DOHH2 (cell line): ENCODE measurements around the gene SLC6A12.
"Not testable (repeated sequence)": the region's sequence is repeated elsewhere in the genome, so short reads cannot be mapped to it uniquely, and the experiment has no call there.

Experiments
- H3F3A ChIP-seq: fragments of 200-600 bp; sonication (generic), shearing (Covaris generic); 2 replicates; pipeline ENCODE4 v1.6.0; 2016; ENCODE audit warnings: antibody characterized with exemption, mild to moderate bottlenecking; ENCODE audit not compliant: control insufficient read depth, insufficient read depth
- H3K27ac ChIP-seq: fragments of 200-600 bp; sonication (generic); 2 replicates; pipeline ENCODE4 v1.5.1; 2014; ENCODE audit warnings: low read depth, mild to moderate bottlenecking, low read length, moderate library complexity
- H3K27me3 ChIP-seq: fragments of 200-600 bp; sonication (generic); 2 replicates; pipeline ENCODE4 v1.6.1; 2014; ENCODE audit warnings: mild to moderate bottlenecking, low read length, mixed read lengths; ENCODE audit not compliant: control insufficient read depth
- H3K36me3 ChIP-seq: fragments of 200-600 bp; sonication (generic); 2 replicates; pipeline ENCODE4 v1.6.1; 2014; ENCODE audit warnings: mild to moderate bottlenecking, low read length, moderate library complexity, mixed read lengths; ENCODE audit not compliant: control insufficient read depth
- H3K4me1 ChIP-seq: fragments of 200-600 bp; sonication (generic); 2 replicates; pipeline ENCODE4 v1.6.1; 2014; ENCODE audit warnings: mild to moderate bottlenecking, low read length, mixed read lengths; ENCODE audit not compliant: control insufficient read depth
- H3K4me2 ChIP-seq: fragments of 200-600 bp; sonication (generic); 2 replicates; pipeline ENCODE4 v1.6.0; 2014; ENCODE audit warnings: mild to moderate bottlenecking, low read length, moderate library complexity
- H3K4me3 ChIP-seq: fragments of 200-600 bp; sonication (generic); 2 replicates; pipeline ENCODE4 v1.5.1; 2014; ENCODE audit warnings: mild to moderate bottlenecking, low read length, mixed read lengths
- H3K79me2 ChIP-seq: fragments of 200-600 bp; sonication (generic); 2 replicates; pipeline ENCODE4 v1.6.1; 2014; ENCODE audit warnings: mild to moderate bottlenecking, low read length, mixed read lengths; ENCODE audit not compliant: control insufficient read depth
- H3K9me2 ChIP-seq: fragments of 200-600 bp; sonication (generic); replicated peaks from 2 replicates; pipeline ENCODE4 v1.6.1; 2014; ENCODE audit warnings: mild to moderate bottlenecking, low read length, mixed read lengths; ENCODE audit not compliant: control insufficient read depth
- H3K9me3 ChIP-seq: fragments of 200-600 bp; sonication (generic); 2 replicates; pipeline ENCODE4 v1.6.1; 2014; ENCODE audit warnings: antibody characterized with exemption, low read length, mixed read lengths; ENCODE audit not compliant: control insufficient read depth, insufficient read depth
- H4K20me1 ChIP-seq: fragments of 200-600 bp; sonication (generic); 2 replicates; pipeline ENCODE4 v1.6.0; 2014; ENCODE audit warnings: low read depth, mild to moderate bottlenecking, antibody characterized with exemption, low read length, moderate library complexity; ENCODE audit not compliant: control insufficient read depth, insufficient read depth
- EZH2phosphoT487 ChIP-seq: fragments of 200-600 bp; sonication (generic); IDR thresholded peaks from 2 replicates; pipeline ENCODE4 v1.6.1; 2017; ENCODE audit warnings: borderline replicate concordance, mild to moderate bottlenecking, antibody characterized with exemption, low read length, moderate library complexity, mixed read lengths
- TF ChIP-seq, protein P1 (sequence below): fragments of 200-600 bp; sonication (generic); IDR thresholded peaks from one replicate; pipeline ENCODE4 v1.5.1; 2014; ENCODE audit warnings: antibody characterized with exemption, mild to moderate bottlenecking, low read depth, low read length; ENCODE audit not compliant: poor library complexity, severe bottlenecking

SLC6A12 gene

DNA sequence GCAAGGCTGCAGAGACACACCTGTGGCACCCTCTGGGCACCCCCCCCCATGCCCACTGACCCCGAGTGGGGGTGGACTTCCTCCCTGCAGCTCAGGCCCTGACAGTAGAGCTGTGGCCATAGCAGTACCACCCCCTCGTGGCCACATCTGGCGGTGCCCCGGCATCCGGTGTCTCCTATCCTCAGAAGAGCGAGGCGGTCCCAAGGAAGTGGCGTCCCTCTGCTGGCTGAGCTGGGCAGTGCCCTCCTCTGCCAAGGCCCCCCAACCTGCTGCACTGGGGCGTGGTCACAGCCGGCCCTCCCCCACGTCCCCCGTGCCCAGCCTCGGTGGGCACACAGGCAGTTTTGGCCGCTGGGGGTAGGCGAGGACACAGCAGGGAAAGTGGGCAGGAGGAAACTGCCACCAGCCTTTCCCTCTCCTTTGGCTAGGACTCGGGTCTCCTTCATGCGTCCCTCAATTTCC is 6.0 kb upstream of the SLC6A12 start:
- TF ChIP-seq, protein P1, sequence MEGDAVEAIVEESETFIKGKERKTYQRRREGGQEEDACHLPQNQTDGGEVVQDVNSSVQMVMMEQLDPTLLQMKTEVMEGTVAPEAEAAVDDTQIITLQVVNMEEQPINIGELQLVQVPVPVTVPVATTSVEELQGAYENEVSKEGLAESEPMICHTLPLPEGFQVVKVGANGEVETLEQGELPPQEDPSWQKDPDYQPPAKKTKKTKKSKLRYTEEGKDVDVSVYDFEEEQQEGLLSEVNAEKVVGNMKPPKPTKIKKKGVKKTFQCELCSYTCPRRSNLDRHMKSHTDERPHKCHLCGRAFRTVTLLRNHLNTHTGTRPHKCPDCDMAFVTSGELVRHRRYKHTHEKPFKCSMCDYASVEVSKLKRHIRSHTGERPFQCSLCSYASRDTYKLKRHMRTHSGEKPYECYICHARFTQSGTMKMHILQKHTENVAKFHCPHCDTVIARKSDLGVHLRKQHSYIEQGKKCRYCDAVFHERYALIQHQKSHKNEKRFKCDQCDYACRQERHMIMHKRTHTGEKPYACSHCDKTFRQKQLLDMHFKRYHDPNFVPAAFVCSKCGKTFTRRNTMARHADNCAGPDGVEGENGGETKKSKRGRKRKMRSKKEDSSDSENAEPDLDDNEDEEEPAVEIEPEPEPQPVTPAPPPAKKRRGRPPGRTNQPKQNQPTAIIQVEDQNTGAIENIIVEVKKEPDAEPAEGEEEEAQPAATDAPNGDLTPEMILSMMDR: peak; percentile 98
- no peak for TF ChIP-seq EZH2phosphoT487
- Histone ChIP-seq H3K27ac (no peak overlapping the region), H3K27me3 (peaks cover 14% of the 10 kb centered on the region), H3F3A (no peaks in the 10 kb centered on the region), H3K4me1 (peaks cover 7% of the 10 kb centered on the region), H3K4me3 (no peak overlapping the region), H3K9me2 (no peaks in the 10 kb centered on the region), H3K36me3 (no peaks in the 10 kb centered on the region), H3K4me2 (0 out of 2 replicates have a peak overlapping the region, but pooled peaks have one; percentile 10), H3K79me2 (no peaks in the 10 kb centered on the region), H3K9me3 (no peaks in the 10 kb centered on the region), H4K20me1 (no peaks in the 10 kb centered on the region; the same call in 1 of the 2 replicates)

DNA sequence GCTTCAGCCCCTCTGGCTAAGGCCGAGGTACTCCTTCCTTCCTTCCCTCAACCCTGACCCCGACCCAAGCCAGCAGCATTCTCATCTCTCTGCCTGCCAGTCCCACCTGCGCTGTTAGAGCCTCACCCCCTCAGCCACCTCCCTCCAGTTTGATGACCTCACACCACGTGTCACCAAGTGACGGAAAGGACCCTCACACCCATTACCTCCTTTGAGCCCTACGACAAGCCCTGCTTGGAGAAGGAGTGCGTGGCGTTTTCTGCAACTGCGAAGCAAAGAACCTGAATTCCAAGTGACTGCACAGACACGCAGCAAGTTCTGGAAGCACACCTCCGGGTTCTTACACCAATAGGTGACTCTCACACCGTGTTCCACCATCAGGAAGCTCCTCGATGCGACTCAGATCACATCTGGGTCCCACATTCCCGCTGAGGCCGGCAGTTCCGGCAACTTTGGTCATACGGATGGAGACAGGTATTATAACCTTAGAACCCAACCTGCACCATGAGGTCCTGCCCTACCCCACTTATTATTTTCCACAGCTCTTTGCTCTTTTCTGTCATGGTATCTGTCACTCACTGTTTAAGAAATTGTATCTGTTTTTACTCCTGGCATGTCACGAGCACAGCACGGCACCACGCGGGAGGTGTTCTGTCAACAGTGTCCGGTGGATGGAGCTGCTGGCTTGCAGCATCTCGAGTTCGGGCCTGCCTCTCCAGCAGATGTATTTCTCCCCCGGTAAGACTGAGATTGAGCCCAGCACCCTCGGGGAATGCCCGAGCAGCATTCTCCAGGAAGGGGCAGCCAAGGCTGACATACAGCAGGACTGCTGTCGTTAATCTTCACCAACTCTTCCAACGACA is 5.0 kb upstream of the SLC6A12 start:
- no peak for TF ChIP-seq EZH2phosphoT487
- TF ChIP-seq, protein P1: no peak
- no peaks in the 10 kb centered on the region for H3K36me3 ChIP-seq
- H3K9me2 ChIP-seq: no peaks in the 10 kb centered on the region
- H3F3A ChIP-seq: no peaks in the 10 kb centered on the region
- no peak overlapping the region for H3K4me2 ChIP-seq
- H3K9me3 ChIP-seq: no peaks in the 10 kb centered on the region
- no peaks in the 10 kb centered on the region for H3K79me2 ChIP-seq
- peaks cover 24% of the 10 kb centered on the region for H3K27me3 ChIP-seq
- H3K27ac ChIP-seq: no peak overlapping the region
- H3K4me3 ChIP-seq: no peak overlapping the region
- no peaks in the 10 kb centered on the region; the same call in 1 of the 2 replicates for H4K20me1 ChIP-seq
- H3K4me1 ChIP-seq: peaks cover 10% of the 10 kb centered on the region

DNA sequence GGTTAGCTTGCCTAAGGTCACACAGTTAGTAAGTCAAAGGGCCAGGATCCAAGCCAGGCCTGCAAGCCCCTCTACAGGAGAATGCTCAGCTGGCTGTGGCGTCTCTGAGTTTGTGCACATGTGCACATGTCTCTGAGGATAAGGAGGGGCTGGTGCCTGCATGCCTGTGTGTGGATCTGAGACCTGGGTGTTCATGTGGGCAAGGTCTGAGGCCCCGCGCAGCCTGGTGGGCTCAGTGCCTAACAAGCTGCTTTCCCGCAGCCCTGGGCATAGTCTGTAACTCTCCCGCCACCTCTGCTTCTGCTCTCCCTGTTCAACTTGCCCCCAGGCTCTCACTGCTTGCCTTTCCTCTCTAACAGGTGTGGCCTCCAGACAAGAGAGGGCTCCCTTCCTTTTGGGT is 4.3 kb upstream of the SLC6A12 start:
- Histone ChIP-seq H3K4me3 (no peak overlapping the region), H3K4me2 (no peak overlapping the region), H3K4me1 (peaks cover 14% of the 10 kb centered on the region), H3K79me2 (no peaks in the 10 kb centered on the region), H3K27me3 (peaks cover 31% of the 10 kb centered on the region), H3K9me3 (no peaks in the 10 kb centered on the region), H3K36me3 (no peaks in the 10 kb centered on the region), H3K9me2 (no peaks in the 10 kb centered on the region), H3F3A (no peaks in the 10 kb centered on the region), H4K20me1 (no peaks in the 10 kb centered on the region; the same call in 1 of the 2 replicates), H3K27ac (no peak overlapping the region)
- TF ChIP-seq EZH2phosphoT487: no peak
- TF ChIP-seq, protein P1: no peak

- H3K9me2 ChIP-seq, H3K4me3 ChIP-seq, H3K79me2 ChIP-seq, H3K4me2 ChIP-seq, H3K27ac ChIP-seq, H3F3A ChIP-seq, H3K36me3 ChIP-seq, H3K9me3 ChIP-seq, H4K20me1 ChIP-seq: not testable (repeated sequence)
- peaks cover 40% of the 10 kb centered on the region for H3K27me3 ChIP-seq
- H3K4me1 ChIP-seq: peaks cover 25% of the 10 kb centered on the region
Measured at GRCh38 chr12:217029-217428, 3.1 kb upstream of the SLC6A12 start.
